Aorta (tissue), 5 donors: ENCODE measurements around the gene CCDC117. TPM values are rescaled to one million over a fixed set of nuclear protein-coding genes. Genes with fewer than 3 reads are reported as not detected.

Experiments
- ATAC-seq: fragments of 200-7000 bp; cut with Tn5 transposase; one replicate; pipeline ENCODE4 v1.9.1; 2022; ENCODE audit warnings: moderate library complexity; ENCODE audit not compliant: low FRiP score
- DNase-seq, 2 donors: peaks; one replicate each; pipeline ENCODE4 v3.0.0-alpha.2; 2020
- H3K27ac ChIP-seq, 2 donors: one replicate each; pipeline ENCODE4 v1.5.1; 2013; ENCODE audit warnings: low read length in 2 of 2, mild to moderate bottlenecking in 2 of 2, moderate library complexity in 2 of 2, control low read depth in 1 of 2, inconsistent platforms in 1 of 2, low read depth in 1 of 2
- H3K27me3 ChIP-seq, 2 donors: one replicate each; pipeline ENCODE4 v1.6.1; 2013; ENCODE audit warnings: control low read depth in 1 of 2, low read length in 1 of 2, mild to moderate bottlenecking in 1 of 2, moderate library complexity in 1 of 2; ENCODE audit not compliant: insufficient read depth in 2 of 2, control insufficient read depth in 1 of 2
- H3K36me3 ChIP-seq, 2 donors: one replicate each; pipeline ENCODE4 v1.6.1; 2013; ENCODE audit warnings: control low read depth in 1 of 2, low read length in 1 of 2, mild to moderate bottlenecking in 1 of 2; ENCODE audit not compliant: insufficient read depth in 2 of 2, control insufficient read depth in 1 of 2
- H3K4me1 ChIP-seq, 2 donors: one replicate each; pipeline ENCODE4 v1.6.1; 2013; ENCODE audit warnings: low read length in 2 of 2, control low read depth in 1 of 2, mild to moderate bottlenecking in 1 of 2, moderate library complexity in 1 of 2; ENCODE audit not compliant: insufficient read depth in 2 of 2, control insufficient read depth in 1 of 2
- H3K4me3 ChIP-seq, 2 donors: one replicate each; pipeline ENCODE4 v1.5.1; 2013; ENCODE audit warnings: low read length in 2 of 2, control low read depth in 1 of 2, mild to moderate bottlenecking in 1 of 2
- H3K9me3 ChIP-seq: one replicate; pipeline ENCODE4 v1.6.1; 2013; ENCODE audit warnings: mild to moderate bottlenecking, low read length; ENCODE audit not compliant: control insufficient read depth
- WGBS, 2 donors: extraction: QIAGEN DNeasy Blood & Tissue Kit; methylation state at CpG; one replicate each; pipeline ENCODE4 v1.1.7; 2013; 5-methylcytosine and 5-hydroxymethylcytosine counted together
- intact Hi-C, 2 donors: fragments of 100-400 bp; cut with DNase I; formaldehyde crosslinking; loops; one replicate each; pipeline versions ENCODE4 v1.14.2 to v1.15.0; 2022
- polyA plus RNA-seq, 2 donors: library from polyadenylated mRNA; stranded (reverse); fragments of 200-250 nt; gene quantifications; one replicate each; pipeline ENCODE4 v1.2.3, GENCODE V29; 2013
- total RNA-seq, 2 donors: library from RNA; stranded (reverse); fragmentation: NEBNext Ultra II Directional; extraction: Animal tissue kit (Norgen Biotek cat#: 25700); gene quantifications; one replicate each; pipeline ENCODE4 v1.2.1, GENCODE V29; 2021
- donor health status: healthy with polysubstance abuse.
- donor health status: Bipolar disorder and iron deficiency.
- donor health status: DM: no; HTN: no; CAD: no.
- donor health status: DM: no; HTN: no; CAD: no.
- donor health status: DM: yes; HTN: yes; CAD: no.

The CCDC117 gene
- total and polyA plus RNA-seq, 4 donors: 6.7 to 26.9 (median 15.0) TPM

DNA sequence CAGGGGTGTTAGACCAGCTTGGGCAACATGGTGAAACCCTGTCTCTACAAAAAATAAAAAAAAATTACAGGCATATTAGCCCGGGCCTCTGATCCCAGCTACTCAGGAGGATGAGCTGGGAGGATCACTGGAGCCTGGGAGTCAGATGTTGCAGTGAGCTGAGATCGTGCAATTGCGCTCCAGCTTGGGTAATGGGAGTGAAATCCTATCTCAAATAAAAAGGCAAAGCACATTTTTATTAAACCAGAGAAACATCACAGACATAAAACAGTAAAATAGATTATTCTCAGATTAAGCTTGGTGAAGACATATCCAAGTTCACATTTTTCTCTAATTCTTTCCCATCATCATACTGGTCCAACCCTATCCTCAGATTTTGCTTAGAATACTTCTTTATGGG, 57.9 kb downstream of the CCDC117 start:
- H3K27ac ChIP-seq: no peak overlapping the region
- intact Hi-C loops: no loop called here
- no peaks in the 10 kb centered on the region for H3K27me3 ChIP-seq
- no peak overlapping the region for H3K4me3 ChIP-seq
- WGBS, 2 donors: 92% methylated on average over 3 of the region's 3 CpGs
- ATAC-seq (no peak), DNase-seq (no peak)
- no peaks in the 10 kb centered on the region for H3K4me1 ChIP-seq
- H3K36me3 ChIP-seq: no peaks in the 10 kb centered on the region
- H3K9me3 ChIP-seq: no peaks in the 10 kb centered on the region

DNA sequence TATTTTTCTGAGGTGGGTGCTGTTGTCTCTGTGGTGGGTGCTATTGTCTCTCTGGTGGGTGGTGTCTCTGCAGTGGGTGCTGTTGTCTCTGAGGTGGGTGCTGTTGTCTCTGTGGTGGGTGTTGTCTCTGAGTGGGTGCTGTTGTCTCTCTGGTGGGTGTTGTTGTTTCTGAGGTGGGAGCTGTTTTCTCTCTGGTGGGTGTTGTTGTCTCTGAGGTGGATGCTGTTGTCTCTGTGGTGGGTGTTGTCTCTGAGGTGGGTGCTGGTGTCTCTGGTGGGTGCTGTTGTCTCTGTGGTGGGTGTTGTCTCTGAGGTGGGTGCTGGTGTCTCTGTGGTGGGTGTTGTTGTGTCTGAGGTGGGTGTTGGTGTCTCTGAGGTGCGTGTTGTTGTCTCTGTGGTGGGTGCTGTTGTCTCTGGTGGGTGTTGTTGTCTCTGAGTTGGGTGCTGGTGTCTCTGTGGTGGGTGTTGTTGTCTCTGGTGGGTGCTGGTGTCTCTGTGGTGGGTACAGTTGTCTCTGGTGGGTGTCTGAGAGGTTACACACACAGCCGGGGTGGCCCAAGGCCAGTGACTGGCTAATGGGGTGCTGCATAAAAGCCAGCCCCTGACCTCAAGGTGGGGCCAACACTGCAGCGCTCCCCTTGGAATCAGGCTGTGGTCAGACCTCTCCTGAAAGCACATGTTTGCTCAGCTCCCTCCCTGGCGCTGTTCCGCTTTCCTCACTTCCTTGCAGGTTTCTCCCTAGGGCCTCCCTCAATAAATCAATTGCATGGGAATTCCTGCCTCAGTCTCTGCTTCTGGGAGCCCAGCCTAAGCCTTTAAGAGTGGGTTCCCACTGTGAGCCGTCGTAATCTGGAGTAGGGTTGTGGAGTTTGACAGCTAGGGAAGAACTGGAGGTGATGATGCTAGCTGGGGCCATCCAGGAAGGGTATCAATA, 58.9 kb downstream of the CCDC117 start:
- no peak overlapping the region for H3K27ac ChIP-seq
- no peaks in the 10 kb centered on the region for H3K36me3 ChIP-seq
- WGBS, 2 donors: 79 to 82% methylated on average over 7 of the region's 7 CpGs
- no peaks in the 10 kb centered on the region for H3K27me3 ChIP-seq
- intact Hi-C loops: no loop called here
- no peaks in the 10 kb centered on the region for H3K4me1 ChIP-seq
- DNase-seq (no peak), ATAC-seq (no peak)
- no peaks in the 10 kb centered on the region for H3K9me3 ChIP-seq
- H3K4me3 ChIP-seq: no peak overlapping the region

DNA sequence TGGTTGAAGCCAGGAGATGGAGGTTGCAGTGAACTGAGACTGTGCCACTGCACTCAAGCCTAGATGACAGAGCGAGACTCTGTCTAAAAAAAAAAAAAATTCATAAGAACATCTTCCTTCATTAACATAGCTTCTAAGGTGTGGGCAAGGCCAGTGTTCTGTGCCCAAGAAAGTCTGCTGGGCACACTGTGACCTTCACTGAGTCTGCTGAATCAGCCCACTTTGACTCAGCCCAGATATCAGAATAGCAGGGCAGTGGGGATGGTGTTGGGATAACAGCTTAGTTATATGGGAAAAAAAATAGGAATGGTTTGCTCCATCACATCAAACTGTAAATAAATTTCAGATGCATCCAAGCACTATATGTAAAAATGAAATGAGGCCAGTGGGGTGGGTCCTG, 60.2 kb downstream of the CCDC117 start:
- no peak overlapping the region for H3K4me3 ChIP-seq
- no peaks in the 10 kb centered on the region for H3K27me3 ChIP-seq
- WGBS, 2 donors: 100% methylated on average over 1 of the region's 1 CpG
- DNase-seq: no peak
- H3K27ac ChIP-seq: no peak overlapping the region
- no peaks in the 10 kb centered on the region for H3K9me3 ChIP-seq
- H3K36me3 ChIP-seq: no peaks in the 10 kb centered on the region
- H3K4me1 ChIP-seq: no peaks in the 10 kb centered on the region
- ATAC-seq: no peak
- intact Hi-C loops: no loop called here

DNA sequence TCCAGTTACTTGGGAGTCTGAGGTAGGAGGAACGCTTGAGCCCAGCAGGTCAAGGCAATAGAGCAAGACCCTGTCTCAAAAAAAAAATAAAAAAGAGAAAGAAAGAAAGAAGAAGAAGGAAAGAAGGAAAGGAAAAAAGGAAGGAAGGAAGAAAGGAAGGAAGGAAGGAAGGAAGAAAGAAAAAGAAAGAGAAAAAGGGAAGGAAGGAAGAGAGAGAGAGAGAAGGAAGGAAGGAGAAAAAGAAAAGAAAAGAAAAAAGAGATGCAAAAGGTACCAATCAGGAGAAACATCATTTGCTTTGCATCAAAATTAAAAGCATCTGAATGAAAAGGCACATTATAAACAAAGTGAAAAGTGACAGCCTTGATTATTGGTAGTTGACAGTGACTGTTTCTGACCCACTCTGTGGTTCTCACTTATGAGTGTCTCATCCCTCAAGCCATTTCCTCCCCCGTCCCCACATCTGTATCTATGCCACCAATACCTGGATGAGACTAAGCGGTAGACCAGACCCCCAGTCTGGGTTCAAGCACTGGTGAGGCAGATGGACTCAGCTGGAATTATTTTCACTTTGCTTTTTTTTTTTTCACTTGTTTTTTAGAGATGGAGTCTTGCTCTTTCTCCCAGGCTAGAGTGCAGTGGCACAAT, 60.9 kb downstream of the CCDC117 start:
- ATAC-seq: no peak
- H3K4me1 ChIP-seq: no peaks in the 10 kb centered on the region
- intact Hi-C loops: no loop called here

DNA sequence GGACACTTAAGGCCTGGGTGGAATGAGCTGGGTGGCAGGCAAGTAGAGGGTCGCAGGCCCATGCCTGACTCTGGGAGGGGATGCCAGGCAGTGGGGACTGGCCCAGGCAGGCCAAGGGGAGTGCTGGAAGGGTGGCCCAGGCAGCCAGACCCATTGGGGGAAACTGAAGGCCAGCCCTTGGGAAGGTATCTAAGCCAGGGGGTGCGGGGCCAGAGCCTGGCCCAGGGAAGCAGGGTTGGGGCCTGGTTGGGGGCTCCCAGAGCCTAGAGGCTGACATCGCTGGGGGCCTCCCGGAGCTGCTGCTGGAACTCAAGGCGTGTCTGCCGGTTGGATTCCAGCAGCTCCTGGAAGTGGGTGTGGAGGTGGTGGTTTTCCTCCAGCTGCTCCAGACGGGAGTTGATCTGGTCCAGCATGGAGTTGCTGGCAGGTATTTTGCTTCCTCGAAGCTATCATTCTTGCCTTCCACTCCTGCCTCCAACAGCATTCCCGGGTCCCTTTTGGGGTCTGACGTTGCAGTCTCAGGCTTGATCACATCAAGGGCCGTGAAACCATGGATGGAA, 63.2 kb downstream of the CCDC117 start:
- intact Hi-C loops: no loop called here
- H3K36me3 ChIP-seq: no peaks in the 10 kb centered on the region
- no peaks in the 10 kb centered on the region for H3K4me1 ChIP-seq
- H3K27ac ChIP-seq: no peak overlapping the region
- no peak for ATAC-seq
- H3K9me3 ChIP-seq: no peaks in the 10 kb centered on the region
- no peaks in the 10 kb centered on the region for H3K27me3 ChIP-seq
- no peak overlapping the region for H3K4me3 ChIP-seq
- 80 to 92% methylated on average over 11 of the region's 11 CpGs for WGBS, 2 donors
- DNase-seq: no peak

More for the DNA sequence above, 60.9 kb downstream of the CCDC117 start:
- Histone ChIP-seq H3K27ac (no peak overlapping the region), H3K9me3 (no peaks in the 10 kb centered on the region), H3K27me3 (no peaks in the 10 kb centered on the region), H3K4me3 (no peak overlapping the region), H3K36me3 (no peaks in the 10 kb centered on the region)
- 92 to 95% methylated on average over 3 of the region's 3 CpGs for WGBS, 2 donors
- DNase-seq: no peak

DNA sequence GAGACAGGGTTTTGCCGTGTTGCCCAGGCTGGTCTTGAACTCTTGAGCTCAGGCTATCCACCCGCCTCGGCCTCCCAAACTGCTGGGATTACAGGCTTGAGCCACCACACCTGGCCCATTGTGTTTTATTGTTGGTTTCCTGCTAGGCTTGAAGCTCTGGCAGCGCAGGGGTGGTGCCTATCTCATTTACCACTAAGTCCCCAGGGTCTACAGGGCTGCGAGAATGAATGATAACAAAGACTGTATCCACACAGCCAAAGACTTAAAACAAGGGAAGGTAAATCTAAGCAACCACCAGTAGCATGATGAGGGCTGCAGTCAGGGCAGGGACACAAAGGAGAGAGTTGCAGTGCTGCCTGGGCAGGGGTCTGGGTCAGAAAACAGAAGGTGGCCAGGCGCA, 65.1 kb downstream of the CCDC117 start:
- 90 to 93% methylated on average over 6 of the region's 6 CpGs for WGBS, 2 donors

More for the DNA sequence above, 65.1 kb downstream of the CCDC117 start:
- intact Hi-C loops: no loop called here
- DNase-seq: no peak
- no peaks in the 10 kb centered on the region for H3K9me3 ChIP-seq
- H3K27me3 ChIP-seq: no peaks in the 10 kb centered on the region
- H3K4me3 ChIP-seq: no peak overlapping the region
- ATAC-seq: no peak
- H3K36me3 ChIP-seq: no peaks in the 10 kb centered on the region
- H3K27ac ChIP-seq: no peak overlapping the region
- H3K4me1 ChIP-seq: no peaks in the 10 kb centered on the region

Other genes with a start within 250 kb of the CCDC117 start
- gene TTC28, start 92.9 kb upstream of the CCDC117 start, total RNA-seq: 10 to 100 TPM; 44.1 to 74.9 TPM
- gene TTC28, start 92.9 kb upstream of the CCDC117 start, polyA plus RNA-seq: 1 to 10 TPM; 3.1 to 8.1 TPM
- gene CHEK2, start 30.9 kb upstream of the CCDC117 start, total RNA-seq: 10 to 100 TPM in 1 of 2 donors, 1 to 10 TPM in 1; 6.7 to 15.3 TPM
- gene CHEK2, start 30.9 kb upstream of the CCDC117 start, polyA plus RNA-seq: 1 to 10 TPM; 5.3 to 5.9 TPM
- gene HSCB, start 30.7 kb upstream of the CCDC117 start, total RNA-seq: 10 to 100 TPM; 10.3 to 12.0 TPM
- 10 to 100 TPM; 17.9 to 23.6 TPM for gene HSCB, start 30.7 kb upstream of the CCDC117 start, polyA plus RNA-seq
- 100 to 1,000 TPM; 118 to 143 TPM for gene XBP1, start 27.9 kb downstream of the CCDC117 start, total RNA-seq
- 10 to 100 TPM; 49.3 to 73.5 TPM for gene XBP1, start 27.9 kb downstream of the CCDC117 start, polyA plus RNA-seq
- gene ZNRF3, start 110.9 kb downstream of the CCDC117 start, total RNA-seq: 10 to 100 TPM in 1 of 2 donors, 1 to 10 TPM in 1; 7.2 to 11.8 TPM
- 1 to 10 TPM; 1.4 to 2.9 TPM for gene ZNRF3, start 110.9 kb downstream of the CCDC117 start, polyA plus RNA-seq